K562 (cell line): ENCODE measurements around the gene SUSD3. TPM values are rescaled to one million over a fixed set of nuclear protein-coding genes. Genes with fewer than 3 reads are reported as not detected.

ENCODE experiments used
- ATAC-seq: fragments of 200-7000 bp; cut with Tn5 transposase; 3 replicates; pipeline ENCODE4 v1.9.1; 2020; ENCODE audit warnings: moderate library complexity
- BruUV-seq: library from RNA; stranded (reverse); fragments of 400-500 nt; replicated peaks from 2 replicates; lab custom pipeline; 2021; lab: Mats Ljungman, UMichigan
- CTCF ChIA-PET: fragments of 300-600 bp; formaldehyde crosslinking; extraction: SDS; loops from one replicate; lab custom pipeline; 2021; ENCODE audit warnings: low intra/inter-chr PET ratio; lab: Yijun Ruan, JAX
- POLR2A ChIA-PET: fragments of 300-600, 350-650 bp; sonication (Branson Sonifier 250); formaldehyde crosslinking; extraction: SDS; loops from one replicate; lab custom pipeline; 2021; ENCODE audit warnings: antibody characterized with exemption, inconsistent platforms; lab: Yijun Ruan, JAX
- DNase-seq, 4 experiments: peaks; one replicate each; pipeline versions ENCODE4 v3.0.0 to v3.0.0-alpha.2; 2011 to 2018; ENCODE audit warnings: low spot score in 3 of 4, mixed read lengths in 3 of 4; ENCODE audit errors: extremely low read depth in 1 of 4
- FAIRE-seq: peaks from 2 replicates; lab custom pipeline; 2011; peaks lifted over from hg19 to GRCh38; lab: Jason Lieb, UNC
- H2AFZ ChIP-seq: 2 replicates; pipeline ENCODE4 v1.6.0; 2011; ENCODE audit warnings: low read depth, low read length, control low read depth, inconsistent platforms
- H3K27ac ChIP-seq: fragments of 200-600 bp; 3 replicates; pipeline ENCODE4 v1.8.0; 2011; ENCODE audit warnings: low read depth, mild to moderate bottlenecking, control low read depth, inconsistent platforms, low read length, moderate library complexity, mixed read lengths; ENCODE audit errors: extremely low read depth
- H3K27me3 ChIP-seq, 2 experiments: fragments of 300-600 bp in 1 of 2; 2 replicates in 1 of 2; 3 replicates in 1 of 2; pipeline versions ENCODE4 v1.6.0 to v1.8.0; 2011; ENCODE audit warnings: inconsistent platforms in 2 of 2, low read length in 2 of 2, mild to moderate bottlenecking in 1 of 2, mixed read lengths in 1 of 2, moderate library complexity in 1 of 2; ENCODE audit not compliant: control insufficient read depth in 2 of 2, insufficient read depth in 2 of 2
- H3K36me3 ChIP-seq: fragments of 300-600 bp; 3 replicates; pipeline ENCODE4 v1.8.0; 2011; ENCODE audit warnings: mild to moderate bottlenecking, low read length, inconsistent platforms; ENCODE audit not compliant: control insufficient read depth, insufficient read depth
- H3K4me1 ChIP-seq, 2 experiments: fragments of 200-600 bp in 1 of 2; replicated peaks in 1 of 2; 2 replicates in 1 of 2; 3 replicates in 1 of 2; pipeline versions ENCODE4 v1.5.1 to v1.8.0; 2011; ENCODE audit warnings: inconsistent platforms in 2 of 2, low read length in 2 of 2, mild to moderate bottlenecking in 1 of 2, mixed read lengths in 1 of 2, moderate library complexity in 1 of 2; ENCODE audit not compliant: control insufficient read depth in 2 of 2, insufficient read depth in 2 of 2
- H3K4me2 ChIP-seq: 2 replicates; pipeline ENCODE4 v1.6.1; 2011; ENCODE audit warnings: low read length, control low read depth, inconsistent platforms, mixed read lengths; ENCODE audit not compliant: insufficient read depth
- H3K4me3 ChIP-seq: fragments of 200-600 bp; sonication (generic), shearing (Covaris generic); 2 replicates; pipeline ENCODE4 v1.5.1; 2016; ENCODE audit warnings: control low read depth, inconsistent platforms
- H3K79me2 ChIP-seq: fragments of 200-600 bp; 3 replicates; pipeline ENCODE4 v1.8.0; 2011; ENCODE audit warnings: low read length, inconsistent platforms; ENCODE audit not compliant: control insufficient read depth, insufficient read depth
- H3K9ac ChIP-seq, 2 experiments: 2 replicates each; pipeline versions ENCODE4 v1.6.0 to v1.6.1; 2011; ENCODE audit warnings: low read depth in 2 of 2, low read length in 2 of 2, control low read depth in 1 of 2, inconsistent platforms in 1 of 2, mild to moderate bottlenecking in 1 of 2, mixed read lengths in 1 of 2; ENCODE audit not compliant: insufficient read depth in 1 of 2
- H3K9me1 ChIP-seq: one replicate; pipeline ENCODE4 v1.6.0; 2011; ENCODE audit warnings: inconsistent platforms, mild to moderate bottlenecking, low read length, moderate library complexity; ENCODE audit not compliant: control insufficient read depth, insufficient read depth
- H3K9me3 ChIP-seq: replicated peaks from 2 replicates; pipeline ENCODE4 v1.5.1; 2011; ENCODE audit warnings: low read depth, low read length, inconsistent platforms; ENCODE audit not compliant: control insufficient read depth, insufficient read depth
- H4K20me1 ChIP-seq: replicated peaks from 2 replicates; pipeline ENCODE4 v1.6.1; 2011; ENCODE audit warnings: low read length, inconsistent platforms, mixed read lengths; ENCODE audit not compliant: control insufficient read depth, insufficient read depth
- ILF3 ChIP-seq: fragments of 450-650 bp; IDR thresholded peaks from 2 replicates; pipeline ENCODE4 v1.6.1; 2018; ENCODE audit warnings: antibody characterized with exemption, mild to moderate bottlenecking, moderate library complexity, borderline replicate concordance
- NKRF ChIP-seq: fragments of 450-650 bp; IDR thresholded peaks from 2 replicates; pipeline ENCODE4 v1.6.1; 2016; ENCODE audit warnings: borderline replicate concordance
- USF2 ChIP-seq: sonication (generic); formaldehyde crosslinking; IDR thresholded peaks from 2 replicates; pipeline ENCODE4 v1.5.0; 2020; ENCODE audit warnings: missing genetic modification reagents
- ZC3H4 ChIP-seq: sonication (generic); formaldehyde crosslinking; IDR thresholded peaks from 2 replicates; pipeline ENCODE4 v1.9.0; 2021; ENCODE audit warnings: missing genetic modification reagents, borderline replicate concordance
- ZNF282 ChIP-seq: sonication (generic); formaldehyde crosslinking; IDR thresholded peaks from 2 replicates; pipeline ENCODE4 v1.8.1; 2023; ENCODE audit warnings: missing genetic modification reagents
- WGBS: fragments of 100-300 bp; shearing (Covaris generic); methylation state at CpG from one replicate; pipeline ENCODE4 v1.1.6; 2016; ENCODE audit warnings: low coverage, mixed read lengths; ENCODE audit not compliant: insufficient coverage; ENCODE audit errors: missing lambda C conversion rate; 5-methylcytosine and 5-hydroxymethylcytosine counted together
- in situ Hi-C: fragments of 300-500 bp; cut with MboI; formaldehyde crosslinking; loops from 4 replicates; pipeline ENCODE4 v1.15.0; 2018; ENCODE audit warnings: inconsistent platforms, mixed read lengths
- intact Hi-C: fragments of 100-400 bp; cut with micrococcal nuclease; formaldehyde crosslinking; loops from 2 replicates; pipeline ENCODE4 v1.14.2; 2022
- polyA plus RNA-seq, 8 experiments: library from polyadenylated mRNA; depleted of rRNA in 4 of 8; stranded (reverse) in 5 of 8; unstranded in 3 of 8; fragments of >200 nt; fragmentation: Nextera tagmentation in 2 of 8; fragmentation: Illumina TruSeq in 1 of 8; extraction: Ambion mirVana in 2 of 8; extraction: Trizol in 1 of 8; gene quantifications; 2 replicates each; pipeline versions ENCODE4 v1.2.1 to v1.2.3, GENCODE V29; 2011 to 2014; ENCODE audit warnings: inconsistent platforms in 1 of 8, missing spikeins in 1 of 8
- total RNA-seq, 7 experiments: library from RNA; depleted of rRNA in 6 of 7; stranded (reverse); fragments of >200 nt in 6 of 7; fragmentation: Illumina TruSeq in 2 of 7; extraction: Trizol in 2 of 7; gene quantifications; 2 replicates each; pipeline versions ENCODE4 v1.2.1 to v1.2.3, GENCODE V29; 2011 to 2021; ENCODE audit warnings: low replicate concordance in 1 of 7

The SUSD3 gene
- total and polyA plus RNA-seq, 9 of the 15 experiments (the other 6 are each of a cell fraction or from before 2014, with no cell fraction given): 1.3 to 21.7 (median 11.4) TPM

GRCh38 chr9:93130861-93131481, 72.5 kb downstream of the SUSD3 start:
- no peaks in the 10 kb centered on the region for H4K20me1 ChIP-seq
- H3K27ac ChIP-seq: no peak overlapping the region
- H3K79me2 ChIP-seq: no peaks in the 10 kb centered on the region; the same call in 2 of the 3 replicates
- H3K4me3 ChIP-seq: no peak overlapping the region
- intact Hi-C loops (no loop called here), in situ Hi-C loops (no loop called here)
- peak overlapping the region in 1 of 2 experiments; percentile 42; a peak in 1 of 4 replicates for H3K9ac ChIP-seq
- no peaks in the 10 kb centered on the region for H3K9me1 ChIP-seq
- ATAC-seq (no peak), FAIRE-seq (no peak), DNase-seq (no peak)
- BruUV-seq: no TSS peak
- CTCF ChIA-PET: no interaction called here
- 73% methylated on average over 12 of the region's 15 CpGs for WGBS
- H2AFZ ChIP-seq: no peak overlapping the region
- no peaks in the 10 kb centered on the region for H3K36me3 ChIP-seq
- no peaks in the 10 kb centered on the region for H3K27me3 ChIP-seq
- H3K9me3 ChIP-seq: no peaks in the 10 kb centered on the region
- H3K4me1 ChIP-seq: peaks cover 13 to 70% of the 10 kb centered on the region in 2 experiments
- POLR2A ChIA-PET: interaction anchor here (0.6 to 1.5 kb wide), 4 partner anchors 11 to 134 kb away, joined by 3 to 5 read pairs (median 4); no protein-coding TSS in a partner anchor
- TF ChIP-seq USF2 (CRISPR knock-in tag): no peak
- no peak for TF ChIP-seq ZC3H4 (CRISPR knock-in tag)
- TF ChIP-seq ILF3: no peak
- TF ChIP-seq ZNF282 (CRISPR knock-in tag): no peak
- TF ChIP-seq NKRF: no peak
- H3K4me2 ChIP-seq: no peak overlapping the region
